OCI-LY7 (cell line): ENCODE data around the gene HJV.

Source experiments
- EZH2phosphoT487 ChIP-seq: fragments of 200-600 bp; sonication (generic); IDR thresholded peaks from 2 replicates; pipeline ENCODE4 v1.6.1; 2018; ENCODE audit warnings: low read depth, borderline replicate concordance, mild to moderate bottlenecking, mixed run types, antibody characterized with exemption, low read length, moderate library complexity, mixed read lengths
- TF ChIP-seq, protein P1 (sequence below): fragments of 200-600 bp; sonication (generic); conservative IDR thresholded peaks from 2 replicates; pipeline ENCODE4 v1.5.1; 2014; ENCODE audit warnings: mild to moderate bottlenecking, antibody characterized with exemption, low read length, moderate library complexity, mixed read lengths

DNA sequence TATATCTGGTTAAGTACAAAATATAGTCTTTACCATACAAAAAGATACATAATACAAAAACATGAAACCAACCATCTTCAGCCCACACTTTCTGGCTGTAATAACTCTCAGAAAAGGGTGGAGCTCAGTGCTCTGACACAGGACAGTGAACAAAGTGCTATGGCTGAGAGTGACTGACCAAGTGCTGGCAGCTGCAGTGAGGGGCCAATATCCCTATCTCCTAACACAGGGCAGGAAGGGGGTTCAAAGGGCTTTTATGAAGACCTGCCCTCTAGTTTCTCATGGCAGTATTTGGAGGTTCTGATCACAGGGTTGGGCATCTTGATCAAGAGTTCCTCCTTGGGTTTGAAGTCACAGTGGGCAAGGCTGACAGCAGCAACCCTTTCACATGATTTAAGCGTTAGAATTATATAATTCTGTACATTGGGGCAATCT is 29.0 kb downstream of the HJV start:
- TF ChIP-seq, protein P1, sequence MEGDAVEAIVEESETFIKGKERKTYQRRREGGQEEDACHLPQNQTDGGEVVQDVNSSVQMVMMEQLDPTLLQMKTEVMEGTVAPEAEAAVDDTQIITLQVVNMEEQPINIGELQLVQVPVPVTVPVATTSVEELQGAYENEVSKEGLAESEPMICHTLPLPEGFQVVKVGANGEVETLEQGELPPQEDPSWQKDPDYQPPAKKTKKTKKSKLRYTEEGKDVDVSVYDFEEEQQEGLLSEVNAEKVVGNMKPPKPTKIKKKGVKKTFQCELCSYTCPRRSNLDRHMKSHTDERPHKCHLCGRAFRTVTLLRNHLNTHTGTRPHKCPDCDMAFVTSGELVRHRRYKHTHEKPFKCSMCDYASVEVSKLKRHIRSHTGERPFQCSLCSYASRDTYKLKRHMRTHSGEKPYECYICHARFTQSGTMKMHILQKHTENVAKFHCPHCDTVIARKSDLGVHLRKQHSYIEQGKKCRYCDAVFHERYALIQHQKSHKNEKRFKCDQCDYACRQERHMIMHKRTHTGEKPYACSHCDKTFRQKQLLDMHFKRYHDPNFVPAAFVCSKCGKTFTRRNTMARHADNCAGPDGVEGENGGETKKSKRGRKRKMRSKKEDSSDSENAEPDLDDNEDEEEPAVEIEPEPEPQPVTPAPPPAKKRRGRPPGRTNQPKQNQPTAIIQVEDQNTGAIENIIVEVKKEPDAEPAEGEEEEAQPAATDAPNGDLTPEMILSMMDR: no peak
- TF ChIP-seq EZH2phosphoT487: no peak
